Activated CD4-positive, alpha-beta T cell treated with anti-CD3 and anti-CD28 coated beads for 36 hours (primary cell): ENCODE data around the gene SELENOS. TPM values are rescaled to one million over a fixed set of nuclear protein-coding genes. Genes with fewer than 3 reads are reported as not detected.

Source experiments
- ATAC-seq: fragments of 200-7000 bp; cut with Tn5 transposase; one replicate; pipeline ENCODE4 v1.10.0; 2021; ENCODE audit warnings: mild to moderate bottlenecking, moderate library complexity
- CTCF ChIA-PET: fragments of 350-600 bp; sonication (Branson Sonifier 250); formaldehyde crosslinking; loops from one replicate; lab custom pipeline; 2021; ENCODE audit warnings: antibody characterized with exemption; lab: Charles Lee
- POLR2A ChIA-PET: fragments of 350-600 bp; sonication (Branson Sonifier 250); formaldehyde crosslinking; loops from one replicate; lab custom pipeline; 2021; ENCODE audit warnings: antibody characterized with exemption, inconsistent platforms; lab: Charles Lee
- DNase-seq: peaks from one replicate; pipeline ENCODE4 v3.0.0-alpha.2; 2020
- H3K27ac Mint-ChIP-seq: one replicate; pipeline ENCODE4 v1.8.0; 2021; ENCODE audit warnings: mixed read lengths
- H3K27me3 Mint-ChIP-seq: one replicate; pipeline ENCODE4 v1.8.0; 2021; ENCODE audit warnings: mixed read lengths
- H3K36me3 Mint-ChIP-seq: one replicate; pipeline ENCODE4 v1.8.0; 2021; ENCODE audit warnings: low read depth, mixed read lengths
- H3K4me1 Mint-ChIP-seq: one replicate; pipeline ENCODE4 v1.8.0; 2021; ENCODE audit warnings: mixed read lengths
- H3K4me3 Mint-ChIP-seq: one replicate; pipeline ENCODE4 v1.8.0; 2021; ENCODE audit warnings: mild to moderate bottlenecking, moderate library complexity, mixed read lengths
- H3K9me3 Mint-ChIP-seq: one replicate; pipeline ENCODE4 v1.8.0; 2021; ENCODE audit warnings: low read depth, mixed read lengths
- intact Hi-C, 2 experiments: fragments of 100-400 bp; cut with DNase I in 1 of 2; cut with micrococcal nuclease in 1 of 2; formaldehyde crosslinking; loops; one replicate each; pipeline versions ENCODE4 v1.14.2 to v1.15.1; 2022 to 2024; cut with DNase I, micrococcal nuclease
- total RNA-seq, 2 experiments: library from RNA; stranded (reverse); gene quantifications; one replicate each; pipeline ENCODE4 v1.2.3, GENCODE V29; 2021

SELENOS gene
- total RNA-seq, 2 experiments from 2014 or later = 14.5 to 20.8 TPM

DNA sequence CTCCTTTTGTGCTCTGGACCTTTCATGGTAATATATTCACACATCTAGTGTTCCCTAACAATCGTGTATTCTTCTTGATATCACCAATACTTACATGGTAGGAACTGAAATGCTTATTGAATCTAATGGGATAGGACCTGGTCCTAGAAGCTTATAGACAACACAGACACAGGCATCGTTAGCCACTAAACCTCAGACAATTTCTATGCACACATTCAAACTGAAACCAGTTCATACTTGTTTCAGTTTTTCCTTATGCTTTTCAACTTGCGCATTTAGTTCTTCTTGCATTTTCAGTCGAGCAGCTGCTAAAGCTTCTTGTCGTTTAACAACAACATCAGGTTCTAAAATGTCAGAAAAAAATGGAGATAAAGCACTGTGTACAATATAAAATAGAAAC lies 2.3 kb downstream of the SELENOS start:
- Mint-ChIP-seq H3K4me3 (peak overlapping the region; percentile 16), H3K27ac (peak overlapping the region; percentile 64)

GRCh38 chr15:101273534-101273933 lies 3.8 kb downstream of the SELENOS start:
- Mint-ChIP-seq H3K4me3 (no peak overlapping the region), H3K27me3 (no peaks in the 10 kb centered on the region), H3K4me1 (peaks cover 22% of the 10 kb centered on the region), H3K36me3 (peaks cover 41% of the 10 kb centered on the region), H3K27ac (no peak overlapping the region), H3K9me3 (no peaks in the 10 kb centered on the region)
- intact Hi-C loops = no loop called here
- POLR2A ChIA-PET = interaction anchor here (0.6 kb wide), 1 partner anchor 659 kb away, joined by 3 read pairs; no protein-coding TSS in a partner anchor
- ATAC-seq = no peak
- no peak for DNase-seq
- CTCF ChIA-PET = interaction anchor here (0.6 to 1.7 kb wide), 5 partner anchors 15 to 672 kb away, joined by 3 to 5 read pairs (median 3); partner anchors contain the start of gene LINS1

More for the DNA sequence above, 2.3 kb downstream of the SELENOS start:
- H3K9me3 Mint-ChIP-seq = no peaks in the 10 kb centered on the region
- peaks cover 24% of the 10 kb centered on the region for H3K4me1 Mint-ChIP-seq
- DNase-seq (no peak), ATAC-seq (peak; percentile 22)
- peaks cover 51% of the 10 kb centered on the region for H3K36me3 Mint-ChIP-seq
- POLR2A ChIA-PET = interaction anchor here (0.8 kb wide), 1 partner anchor 19 kb away, joined by 3 read pairs; no protein-coding TSS in a partner anchor
- intact Hi-C loops = no loop called here
- H3K27me3 Mint-ChIP-seq = no peaks in the 10 kb centered on the region
- CTCF ChIA-PET = interaction anchor here (0.7 to 2.0 kb wide), 10 partner anchors 9 to 267 kb away, joined by 3 to 9 read pairs (median 4); no protein-coding TSS in a partner anchor

DNA sequence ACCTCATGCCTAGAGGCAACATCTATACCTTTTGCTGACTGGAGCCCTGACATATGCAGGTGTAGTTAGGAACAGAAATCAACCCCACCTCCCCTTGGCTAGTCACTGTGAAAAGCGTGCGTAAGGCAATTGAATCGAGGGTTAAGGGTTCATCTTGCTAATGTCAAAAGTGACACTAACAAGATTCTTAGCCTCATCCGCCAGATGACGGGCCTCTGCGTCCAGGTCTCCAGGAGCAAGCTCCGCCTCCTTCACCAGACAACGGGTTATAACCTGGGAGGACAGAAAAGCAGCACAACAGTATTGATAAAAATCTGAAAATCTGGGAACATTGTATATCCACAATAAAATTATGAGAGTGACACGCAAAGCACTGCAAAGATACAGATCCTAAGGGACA lies 4.7 kb downstream of the SELENOS start:
- intact Hi-C loops = no loop called here
- H3K27me3 Mint-ChIP-seq = no peaks in the 10 kb centered on the region
- no peak overlapping the region for H3K4me3 Mint-ChIP-seq
- H3K9me3 Mint-ChIP-seq = no peaks in the 10 kb centered on the region
- H3K27ac Mint-ChIP-seq = no peak overlapping the region
- DNase-seq (no peak), ATAC-seq (no peak)
- ChIA-PET POLR2A (no interaction called here), CTCF (interaction anchor here (0.7 to 1.7 kb wide), 8 partner anchors 10 to 259 kb away, joined by 3 to 5 read pairs (median 3); no protein-coding TSS in a partner anchor)
- H3K36me3 Mint-ChIP-seq = peaks cover 41% of the 10 kb centered on the region
- H3K4me1 Mint-ChIP-seq = peaks cover 16% of the 10 kb centered on the region

- no peaks in the 10 kb centered on the region for H3K27me3 Mint-ChIP-seq
Observed at GRCh38 chr15:101269479-101270223, 7.6 kb downstream of the SELENOS start.

DNA sequence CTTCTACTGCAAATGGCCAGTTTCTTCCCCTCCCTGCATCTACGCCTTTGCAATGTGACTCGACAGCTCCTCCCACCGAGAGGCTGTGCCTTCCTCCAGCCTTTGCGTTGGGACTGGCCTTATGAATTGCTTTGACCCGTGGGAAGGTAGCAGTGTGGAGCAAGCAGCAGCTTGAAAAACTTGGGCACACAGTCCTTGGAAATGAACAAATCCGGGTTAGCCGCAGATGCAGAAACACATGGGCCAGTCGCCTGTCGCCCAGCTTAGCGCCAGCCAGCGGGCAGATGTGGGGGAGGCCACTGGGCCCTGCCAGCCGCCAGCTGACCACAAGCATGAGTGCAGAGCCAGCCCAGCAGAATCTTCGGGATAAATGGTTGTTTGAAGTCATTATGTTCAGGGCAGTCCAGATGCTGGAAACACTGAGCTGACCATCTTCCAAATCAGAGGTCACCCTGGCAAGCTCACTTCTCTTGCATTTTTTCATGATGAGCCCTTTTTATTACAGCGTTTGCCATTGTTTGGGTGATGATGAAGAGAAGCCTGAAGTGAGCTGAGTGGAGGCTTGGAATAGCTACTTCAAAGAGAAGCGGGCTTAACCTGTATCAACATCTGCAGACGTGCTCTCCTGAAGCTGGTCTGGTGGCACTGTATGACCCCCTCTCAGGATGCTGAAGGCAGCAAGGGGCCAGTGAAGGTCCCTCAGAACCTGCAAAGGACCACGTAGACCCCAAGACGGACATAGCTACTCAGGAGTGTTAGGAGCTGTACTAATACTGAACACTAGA lies 9.8 kb downstream of the SELENOS start:
- ChIA-PET POLR2A (no interaction called here), CTCF (interaction anchor here (0.5 to 2.3 kb wide), 7 partner anchors 10 to 351 kb away, joined by 3 to 20 read pairs (median 3); no protein-coding TSS in a partner anchor)
- Mint-ChIP-seq H3K4me3 (no peak overlapping the region), H3K4me1 (peaks cover 2% of the 10 kb centered on the region), H3K36me3 (peaks cover 16% of the 10 kb centered on the region), H3K9me3 (no peaks in the 10 kb centered on the region), H3K27me3 (no peaks in the 10 kb centered on the region), H3K27ac (no peak overlapping the region)
- DNase-seq (no peak), ATAC-seq (no peak)
- intact Hi-C loops = no loop called here

More at GRCh38 chr15:101269479-101270223, 7.6 kb downstream of the SELENOS start:
- no peak for DNase-seq
- ChIA-PET CTCF (interaction anchor here (0.6 to 2.0 kb wide), 2 partner anchors 11 to 113 kb away, joined by 3 to 8 read pairs; no protein-coding TSS in a partner anchor), POLR2A (no interaction called here)
- peaks cover 2% of the 10 kb centered on the region for H3K4me1 Mint-ChIP-seq
- peak; percentile 54 for ATAC-seq
- intact Hi-C loops = no loop called here
- H3K27ac Mint-ChIP-seq = no peak overlapping the region
- peaks cover 36% of the 10 kb centered on the region for H3K36me3 Mint-ChIP-seq
- no peak overlapping the region for H3K4me3 Mint-ChIP-seq
- H3K9me3 Mint-ChIP-seq = no peaks in the 10 kb centered on the region

DNA sequence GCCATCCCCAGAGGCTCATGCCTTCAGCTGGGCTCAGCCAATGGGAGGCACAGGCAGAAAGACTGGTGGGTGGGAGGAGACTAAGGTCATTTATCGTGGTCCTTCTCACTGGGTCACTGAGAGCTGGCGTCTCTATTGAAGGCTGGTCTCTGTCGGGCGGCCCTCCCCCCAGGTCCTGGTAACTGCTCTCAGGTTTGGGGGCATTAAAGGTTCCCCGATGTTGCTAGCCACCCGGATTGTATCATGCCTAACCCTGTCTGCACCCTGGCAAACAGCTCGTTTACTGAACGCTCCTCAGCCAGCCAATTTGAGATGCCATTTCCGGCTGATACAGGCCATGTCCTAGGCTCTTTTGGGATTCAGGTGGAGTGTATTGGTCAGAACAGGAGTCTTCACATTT lies 10.5 kb downstream of the SELENOS start:
- DNase-seq (no peak), ATAC-seq (no peak)
- no peak overlapping the region for H3K27ac Mint-ChIP-seq
- no peak overlapping the region for H3K4me3 Mint-ChIP-seq
- H3K9me3 Mint-ChIP-seq = no peaks in the 10 kb centered on the region
- H3K4me1 Mint-ChIP-seq = peaks cover 2% of the 10 kb centered on the region
- CTCF ChIA-PET = interaction anchor here (0.6 to 2.3 kb wide), 5 partner anchors 8 to 258 kb away, joined by 3 to 20 read pairs (median 4); no protein-coding TSS in a partner anchor
- POLR2A ChIA-PET = no interaction called here
- intact Hi-C loops = no loop called here
- H3K36me3 Mint-ChIP-seq = peaks cover 11% of the 10 kb centered on the region
- H3K27me3 Mint-ChIP-seq = no peaks in the 10 kb centered on the region

DNA sequence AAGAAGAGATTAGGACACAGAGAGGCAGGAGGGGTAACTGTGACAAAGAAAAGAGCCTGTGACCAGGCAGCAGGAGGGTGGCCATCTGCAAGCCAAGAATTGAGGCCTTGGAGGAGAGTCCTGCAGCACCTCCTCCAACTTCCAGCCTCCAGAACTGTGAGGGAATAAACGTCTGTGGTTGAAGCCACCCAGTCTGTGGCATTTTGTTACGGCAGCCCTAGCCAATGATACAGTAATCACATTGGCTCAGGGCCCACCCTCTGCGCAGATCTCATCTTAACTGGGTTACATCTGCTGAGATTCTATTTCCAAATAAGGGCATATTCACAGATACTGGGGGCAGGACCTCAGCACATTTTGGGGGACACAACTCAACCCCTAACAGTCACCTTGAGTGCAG lies 11.3 kb downstream of the SELENOS start:
- Mint-ChIP-seq H3K36me3 (peaks cover 4% of the 10 kb centered on the region), H3K9me3 (no peaks in the 10 kb centered on the region), H3K4me1 (peaks cover 2% of the 10 kb centered on the region), H3K27me3 (no peaks in the 10 kb centered on the region), H3K4me3 (no peak overlapping the region), H3K27ac (no peak overlapping the region)
- intact Hi-C loops = no loop called here
- POLR2A ChIA-PET = no interaction called here
- DNase-seq (no peak), ATAC-seq (no peak)
- CTCF ChIA-PET = interaction anchor here (0.6 to 2.1 kb wide), 3 partner anchors 8 to 258 kb away, joined by 3 to 5 read pairs (median 3); no protein-coding TSS in a partner anchor

GRCh38 chr15:101264911-101265641 lies 12.2 kb downstream of the SELENOS start:
- H3K27me3 Mint-ChIP-seq = peaks cover 1% of the 10 kb centered on the region
- CTCF ChIA-PET = interaction anchor here (2.1 kb wide), 1 partner anchor 257 kb away, joined by 5 read pairs; no protein-coding TSS in a partner anchor
- H3K4me1 Mint-ChIP-seq = peaks cover 2% of the 10 kb centered on the region
- no peaks in the 10 kb centered on the region for H3K36me3 Mint-ChIP-seq
- ATAC-seq (no peak), DNase-seq (no peak)
- H3K9me3 Mint-ChIP-seq = no peaks in the 10 kb centered on the region
- no peak overlapping the region for H3K27ac Mint-ChIP-seq
- POLR2A ChIA-PET = no interaction called here
- H3K4me3 Mint-ChIP-seq = no peak overlapping the region
- intact Hi-C loops = no loop called here

DNA sequence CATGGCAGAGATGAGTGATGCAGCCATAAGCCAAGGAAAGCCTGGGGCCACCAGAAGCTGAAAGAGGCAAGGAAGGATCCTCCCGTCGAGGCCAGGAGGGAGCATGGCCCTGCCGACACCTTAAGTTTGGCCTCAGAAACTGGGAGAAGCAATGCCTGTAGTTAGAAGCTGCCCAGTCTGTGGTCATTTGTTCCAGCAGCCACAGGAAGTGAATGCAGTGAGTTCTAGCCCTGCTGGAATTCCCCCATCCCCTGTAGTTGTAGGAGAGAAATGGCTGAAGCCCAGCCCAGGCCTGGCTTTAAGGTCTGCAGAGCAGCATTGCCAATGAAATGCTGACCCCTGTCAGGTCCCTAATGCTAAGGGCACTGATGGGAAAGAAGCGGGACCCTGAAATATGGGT lies 13.3 kb downstream of the SELENOS start:
- intact Hi-C loops = no loop called here
- H3K27ac Mint-ChIP-seq = no peak overlapping the region
- no peaks in the 10 kb centered on the region for H3K9me3 Mint-ChIP-seq
- DNase-seq (no peak), ATAC-seq (no peak)
- ChIA-PET POLR2A (no interaction called here), CTCF (interaction anchor here (0.7 kb wide), 1 partner anchor 22 kb away, joined by 3 read pairs; no protein-coding TSS in a partner anchor)
- no peaks in the 10 kb centered on the region for H3K36me3 Mint-ChIP-seq
- peaks cover 2% of the 10 kb centered on the region for H3K4me1 Mint-ChIP-seq
- peaks cover 4% of the 10 kb centered on the region for H3K27me3 Mint-ChIP-seq
- H3K4me3 Mint-ChIP-seq = no peak overlapping the region

DNA sequence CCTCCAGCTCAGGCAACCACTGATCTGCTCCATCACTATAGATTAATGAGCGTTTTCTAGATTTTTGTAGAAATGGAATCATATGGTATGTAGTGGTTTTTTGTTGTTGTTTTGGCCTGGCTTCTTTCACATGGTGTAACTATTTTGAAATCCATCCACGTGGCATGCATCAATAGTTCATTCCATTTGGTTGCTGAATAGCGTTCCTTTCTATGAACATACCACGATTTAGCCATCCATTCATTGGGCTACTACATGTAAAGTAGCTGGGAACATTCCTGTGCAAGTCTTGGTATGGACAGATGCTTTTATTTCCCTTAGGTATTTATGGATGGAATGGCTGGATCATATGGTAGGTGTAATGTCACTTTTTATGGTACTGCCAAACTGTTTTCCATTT lies 14.7 kb downstream of the SELENOS start:
- no peaks in the 10 kb centered on the region for H3K36me3 Mint-ChIP-seq
- ChIA-PET POLR2A (interaction anchor here (0.7 kb wide), 1 partner anchor 53 kb away, joined by 3 read pairs; no protein-coding TSS in a partner anchor), CTCF (interaction anchor here (0.6 to 1.5 kb wide), 8 partner anchors 10 to 280 kb away, joined by 3 to 5 read pairs (median 3); no protein-coding TSS in a partner anchor)
- H3K27me3 Mint-ChIP-seq = peaks cover 5% of the 10 kb centered on the region
- peaks cover 2% of the 10 kb centered on the region for H3K4me1 Mint-ChIP-seq
- intact Hi-C loops = no loop called here
- H3K27ac Mint-ChIP-seq = no peak overlapping the region
- ATAC-seq = no peak
- H3K9me3 Mint-ChIP-seq = no peaks in the 10 kb centered on the region
- DNase-seq = no peak
- H3K4me3 Mint-ChIP-seq = no peak overlapping the region
